ENCODE data around the gene SLC29A3.
A peak's percentile ranks its signal among the peaks of the same experiment; 100 is the strongest.
"Not testable (repeated sequence)": the region's sequence is repeated elsewhere in the genome, so short reads cannot be mapped to it uniquely, and the experiment has no call there.

The SLC29A3 gene

GRCh38 chr10:71319042-71319799, at the start of gene SLC29A3:
Gene SLC29A3, plus strand, starts transcription at chr10:71319259. Its CDS starts 51 bp downstream, at chr10:71319310.
- DNase-seq: peak; percentile 76 to 83

GRCh38 chr10:71269301-71270288, 49.5 kb upstream of the SLC29A3 start:
- DNase-seq: no peak

GRCh38 chr10:71270301-71271220, 48.5 kb upstream of the SLC29A3 start:
- DNase-seq: peak; percentile 39 to 64

- no peak for DNase-seq
Observed at GRCh38 chr10:71271662-71272055, 47.4 kb upstream of the SLC29A3 start.

GRCh38 chr10:71272056-71272771, 46.8 kb upstream of the SLC29A3 start:
- no peak for DNase-seq

GRCh38 chr10:71272974-71273373, 46.1 kb upstream of the SLC29A3 start:
- not testable (repeated sequence) for DNase-seq

- DNase-seq: no peak
Observed at GRCh38 chr10:71273506-71273905, 45.6 kb upstream of the SLC29A3 start.

- no peak for DNase-seq
Observed at GRCh38 chr10:71274901-71275796, 43.9 kb upstream of the SLC29A3 start.

GRCh38 chr10:71276873-71277272, 42.2 kb upstream of the SLC29A3 start:
- DNase-seq: no peak

- no peak for DNase-seq
Observed at GRCh38 chr10:71277914-71278665, 41.0 kb upstream of the SLC29A3 start.

GRCh38 chr10:71278691-71279588, 40.1 kb upstream of the SLC29A3 start:
- DNase-seq: no peak

- no peak for DNase-seq
Observed at GRCh38 chr10:71279590-71280170, 39.4 kb upstream of the SLC29A3 start.

- no peak for DNase-seq
Observed at GRCh38 chr10:71280216-71280615, 38.8 kb upstream of the SLC29A3 start.

GRCh38 chr10:71280825-71281224, 38.2 kb upstream of the SLC29A3 start:
- DNase-seq: no peak

GRCh38 chr10:71281646-71282322, 37.3 kb upstream of the SLC29A3 start:
- no peak for DNase-seq

GRCh38 chr10:71282323-71282680, 36.8 kb upstream of the SLC29A3 start:
- DNase-seq: no peak

GRCh38 chr10:71283410-71283809, 35.6 kb upstream of the SLC29A3 start:
- DNase-seq: no peak

- DNase-seq: no peak
Observed at GRCh38 chr10:71283876-71284275, 35.2 kb upstream of the SLC29A3 start.

Data from AML-193 (cell line).